Activated T-helper 2 cell treated with anti-CD3 and anti-CD28 coated beads, Interferon-gamma antibody, Interleukin-2, Interleukin-4, amounts not matched to agents 10 μg/mL and 5 μg/mL and 100 μg/mL, durations not matched to agents 14 hours and 24 hours and 36 hours (primary cell): ENCODE measurements around the gene ANO1. TPM values are rescaled to one million over a fixed set of nuclear protein-coding genes. Genes with fewer than 3 reads are reported as not detected.
"Not testable (repeated sequence)": the region's sequence is repeated elsewhere in the genome, so short reads cannot be mapped to it uniquely, and the experiment has no call there.

ENCODE experiments used
- DNase-seq: peaks from one replicate; pipeline ENCODE4 v3.0.0; 2021; ENCODE audit warnings: low spot score
- H3K27ac Mint-ChIP-seq: one replicate; pipeline ENCODE4 v1.8.0; 2021; ENCODE audit warnings: mixed read lengths
- H3K27me3 Mint-ChIP-seq: one replicate; pipeline ENCODE4 v1.8.0; 2021; ENCODE audit warnings: low read depth, mixed read lengths
- H3K36me3 Mint-ChIP-seq: one replicate; pipeline ENCODE4 v1.8.0; 2021; ENCODE audit warnings: low read depth, mixed read lengths
- H3K4me1 Mint-ChIP-seq: one replicate; pipeline ENCODE4 v1.8.0; 2021; ENCODE audit warnings: low read depth, mixed read lengths
- H3K4me3 Mint-ChIP-seq: one replicate; pipeline ENCODE4 v1.8.0; 2021; ENCODE audit warnings: low read depth, mild to moderate bottlenecking, moderate library complexity, mixed read lengths
- H3K9me3 Mint-ChIP-seq: one replicate; pipeline ENCODE4 v1.8.0; 2021; ENCODE audit warnings: mixed read lengths
- intact Hi-C: fragments of 100-400 bp; cut with micrococcal nuclease; formaldehyde crosslinking; loops from one replicate; pipeline ENCODE4 v1.15.1; 2023
- total RNA-seq: library from RNA; stranded (reverse); gene quantifications from 2 replicates; pipeline ENCODE4 v1.2.3, GENCODE V29; 2022

Gene ANO1
- total RNA-seq, 1 donor from 2014 or later = not detected

DNA sequence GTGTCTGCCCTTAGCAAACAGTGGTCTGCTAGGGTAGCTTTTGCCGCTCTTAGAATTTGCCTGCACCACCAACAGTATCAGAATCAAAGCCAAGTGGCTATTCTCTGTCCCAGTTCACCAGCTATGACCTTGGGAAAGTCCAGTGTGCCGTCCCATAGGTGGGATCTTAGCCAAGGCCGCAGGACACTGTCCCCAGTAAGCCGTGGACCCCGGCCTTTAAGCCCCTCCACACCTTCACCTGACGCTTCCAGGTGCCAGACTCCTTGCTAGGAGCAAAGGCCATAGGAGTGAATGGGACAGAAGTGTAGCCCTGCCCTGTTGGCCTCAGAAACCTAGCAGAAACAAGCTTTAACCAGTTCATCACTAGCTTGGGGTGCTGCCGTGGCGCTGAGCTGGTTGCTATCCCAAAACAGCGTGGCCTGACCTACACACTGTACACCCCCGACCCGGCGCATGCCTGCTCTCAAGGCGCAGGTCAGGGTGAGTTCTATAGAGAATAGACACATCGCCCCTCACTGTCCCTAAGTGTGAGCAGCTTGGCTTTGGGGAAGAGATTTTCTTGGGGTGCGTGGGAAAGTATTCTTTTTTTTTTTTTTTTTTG, 129.5 kb downstream of the ANO1 start:
- DNase-seq = no peak
- Mint-ChIP-seq H3K27me3 (no peaks in the 10 kb centered on the region), H3K4me3 (no peak overlapping the region), H3K4me1 (peaks cover 32% of the 10 kb centered on the region), H3K36me3 (peaks cover 63% of the 10 kb centered on the region), H3K9me3 (no peaks in the 10 kb centered on the region), H3K27ac (no peak overlapping the region)
- intact Hi-C loops = loop anchor here (10.0 kb wide), 1 partner anchor 187 kb away; the partner anchor contains the start of gene CTTN

DNA sequence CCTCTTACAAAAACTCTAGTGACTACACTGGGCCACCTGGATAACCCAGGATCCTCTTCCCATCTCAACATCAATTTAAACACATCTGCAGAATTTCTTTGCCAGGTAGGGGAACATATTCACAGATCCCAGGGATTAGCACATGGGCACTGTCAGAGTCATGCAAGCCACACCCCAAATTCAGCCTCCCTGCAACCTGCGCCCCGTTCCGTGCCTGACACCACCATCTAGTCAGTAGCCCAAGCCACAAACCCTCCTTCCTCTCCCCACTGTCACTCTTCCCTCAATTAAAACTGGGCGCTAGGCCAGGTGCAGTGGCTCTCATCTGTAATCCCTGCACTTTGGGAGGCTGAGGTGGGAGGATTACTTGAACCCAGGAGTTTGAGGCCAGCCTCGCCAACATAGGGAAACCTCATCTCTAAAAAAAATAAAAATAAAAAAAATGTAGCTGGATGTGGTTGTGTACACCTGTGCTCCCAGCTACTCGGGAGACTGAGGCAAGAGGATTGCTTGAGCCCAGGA, 131.3 kb downstream of the ANO1 start:
- Mint-ChIP-seq H3K4me1 (peaks cover 27% of the 10 kb centered on the region), H3K27ac (peak overlapping the region; percentile 1), H3K4me3 (no peak overlapping the region), H3K36me3 (peaks cover 56% of the 10 kb centered on the region), H3K27me3 (no peaks in the 10 kb centered on the region), H3K9me3 (no peaks in the 10 kb centered on the region)
- intact Hi-C loops = loop anchor here (10.0 kb wide), 1 partner anchor 185 kb away; the partner anchor contains the start of gene CTTN
- no peak for DNase-seq

DNA sequence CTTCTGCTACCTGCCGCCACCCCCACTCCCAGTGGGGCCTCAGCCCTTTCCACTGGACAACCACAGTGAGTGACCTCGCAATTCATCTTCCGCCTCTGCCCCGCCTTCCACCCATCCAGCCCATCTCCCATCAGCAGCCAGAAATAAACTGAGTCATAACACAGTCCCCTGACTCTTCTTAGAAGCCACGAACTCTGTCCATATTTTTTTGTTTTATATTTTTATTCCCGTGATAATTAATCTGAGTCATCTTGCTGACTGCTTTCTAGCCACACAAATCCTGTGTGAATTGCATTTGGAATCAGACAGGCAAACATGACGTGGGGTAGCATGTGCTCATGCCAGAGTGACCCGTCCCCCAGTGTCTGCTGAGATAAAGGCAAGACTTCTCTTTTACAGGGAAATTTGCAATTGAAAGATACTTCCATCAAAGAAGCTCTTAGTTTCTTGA, 132.0 kb downstream of the ANO1 start:
- intact Hi-C loops = no loop called here
- H3K9me3 Mint-ChIP-seq = no peaks in the 10 kb centered on the region
- H3K36me3 Mint-ChIP-seq = peaks cover 49% of the 10 kb centered on the region
- H3K4me3 Mint-ChIP-seq = no peak overlapping the region
- peaks cover 21% of the 10 kb centered on the region for H3K4me1 Mint-ChIP-seq
- H3K27me3 Mint-ChIP-seq = no peaks in the 10 kb centered on the region
- no peak for DNase-seq
- H3K27ac Mint-ChIP-seq = peak overlapping the region; percentile 76

DNA sequence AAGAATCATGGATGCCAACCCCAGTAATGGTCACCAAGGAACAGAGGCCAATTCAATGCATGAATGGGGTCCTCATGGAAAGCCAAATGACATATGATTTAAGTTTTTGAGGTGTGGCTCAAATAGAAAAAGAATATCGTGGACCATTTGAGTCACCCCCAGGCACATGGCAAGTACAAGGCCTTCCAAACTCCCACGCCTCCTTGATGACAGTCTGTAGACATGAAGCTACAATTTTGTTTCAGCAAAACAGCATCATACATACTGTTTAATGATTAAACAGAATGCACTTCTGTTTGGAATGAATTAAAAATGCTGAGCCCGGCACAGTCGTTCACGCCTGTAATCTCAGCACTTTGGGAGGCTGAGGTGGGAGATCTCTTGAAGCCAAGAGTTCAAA, 132.4 kb downstream of the ANO1 start:
- no peaks in the 10 kb centered on the region for H3K27me3 Mint-ChIP-seq
- peaks cover 16% of the 10 kb centered on the region for H3K4me1 Mint-ChIP-seq
- H3K4me3 Mint-ChIP-seq = no peak overlapping the region
- H3K27ac Mint-ChIP-seq = no peak overlapping the region
- no peaks in the 10 kb centered on the region for H3K9me3 Mint-ChIP-seq
- no peak for DNase-seq
- intact Hi-C loops = no loop called here
- peaks cover 45% of the 10 kb centered on the region for H3K36me3 Mint-ChIP-seq

DNA sequence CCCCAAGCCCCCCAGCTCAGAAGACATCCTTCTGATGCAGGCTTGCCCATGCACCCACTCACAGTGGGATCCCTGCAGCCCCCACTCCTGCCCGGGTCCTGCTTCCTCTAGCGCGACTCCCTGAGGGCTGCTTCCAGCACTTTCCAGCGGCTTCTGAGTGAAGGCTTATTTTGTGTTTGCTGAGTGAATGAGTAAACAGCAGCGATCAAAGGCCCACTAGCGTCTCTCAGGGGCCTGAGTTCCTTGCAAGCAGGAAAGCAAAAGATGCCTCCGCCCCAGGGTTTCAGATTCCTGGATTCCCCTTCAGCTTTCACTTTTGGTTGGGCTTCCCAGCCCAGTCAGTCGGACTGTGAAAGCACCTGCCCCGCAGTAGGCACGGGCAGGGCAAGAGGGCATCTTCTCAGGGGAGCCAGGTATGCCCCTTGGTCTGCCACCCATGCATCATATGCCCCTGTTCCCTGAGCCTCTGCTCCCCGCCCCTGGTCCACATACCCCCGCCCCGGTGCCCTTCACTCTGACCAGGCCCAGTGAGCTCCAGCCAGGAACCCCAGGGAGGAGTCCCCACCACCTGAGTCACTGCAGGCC, 134.2 kb downstream of the ANO1 start:
- H3K9me3 Mint-ChIP-seq = no peaks in the 10 kb centered on the region
- no peaks in the 10 kb centered on the region for H3K27me3 Mint-ChIP-seq
- peaks cover 27% of the 10 kb centered on the region for H3K36me3 Mint-ChIP-seq
- DNase-seq = no peak
- H3K4me1 Mint-ChIP-seq = peaks cover 10% of the 10 kb centered on the region
- intact Hi-C loops = no loop called here
- no peak overlapping the region for H3K27ac Mint-ChIP-seq
- no peak overlapping the region for H3K4me3 Mint-ChIP-seq

DNA sequence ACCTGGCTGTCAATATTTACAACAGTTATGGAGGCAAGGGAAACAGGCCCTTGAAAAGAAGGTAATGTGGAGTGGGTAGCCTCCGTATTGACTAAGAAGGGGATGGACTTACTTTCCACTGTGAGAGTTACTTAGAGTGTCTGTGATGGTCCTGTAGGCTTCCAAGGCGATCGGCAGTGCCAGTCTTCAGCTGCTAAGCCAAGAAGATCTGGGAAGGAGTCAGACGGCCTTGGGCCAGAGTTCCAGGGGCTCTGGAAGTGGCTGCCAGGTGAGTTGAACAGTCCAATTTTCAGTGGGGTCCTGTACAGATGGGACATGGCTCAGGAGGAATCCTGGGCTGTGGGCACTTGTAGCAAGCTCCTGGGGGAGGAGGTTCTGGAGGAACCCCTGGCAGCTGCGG, 139.3 kb downstream of the ANO1 start:
- intact Hi-C loops, H3K9me3 Mint-ChIP-seq, DNase-seq, H3K4me1 Mint-ChIP-seq, H3K36me3 Mint-ChIP-seq, H3K4me3 Mint-ChIP-seq, H3K27ac Mint-ChIP-seq: not testable (repeated sequence)
- H3K27me3 Mint-ChIP-seq = peaks cover 25% of the 10 kb centered on the region

DNA sequence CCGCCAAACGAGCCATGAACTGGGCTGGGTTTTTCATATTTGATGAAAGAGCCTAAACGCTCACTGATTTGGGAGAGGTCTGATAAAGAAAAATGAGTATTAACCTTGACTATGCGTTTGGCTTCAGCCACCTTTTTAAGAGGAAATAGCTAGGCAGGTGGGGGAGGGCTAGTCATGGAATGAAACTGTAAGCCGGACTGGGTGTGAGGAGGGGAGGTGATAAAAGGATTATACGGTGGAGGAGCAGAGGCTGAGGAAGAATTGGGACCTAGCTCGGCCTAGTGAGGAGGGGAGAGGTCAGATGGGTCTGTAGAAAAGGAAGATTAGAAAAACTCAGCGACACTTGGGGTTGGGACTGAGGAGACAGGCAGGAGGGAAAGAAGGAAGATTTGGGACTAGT, 140.0 kb downstream of the ANO1 start:
- H3K9me3 Mint-ChIP-seq, H3K4me3 Mint-ChIP-seq, intact Hi-C loops, H3K4me1 Mint-ChIP-seq, H3K36me3 Mint-ChIP-seq, DNase-seq, H3K27ac Mint-ChIP-seq: not testable (repeated sequence)
- H3K27me3 Mint-ChIP-seq = peaks cover 30% of the 10 kb centered on the region

DNA sequence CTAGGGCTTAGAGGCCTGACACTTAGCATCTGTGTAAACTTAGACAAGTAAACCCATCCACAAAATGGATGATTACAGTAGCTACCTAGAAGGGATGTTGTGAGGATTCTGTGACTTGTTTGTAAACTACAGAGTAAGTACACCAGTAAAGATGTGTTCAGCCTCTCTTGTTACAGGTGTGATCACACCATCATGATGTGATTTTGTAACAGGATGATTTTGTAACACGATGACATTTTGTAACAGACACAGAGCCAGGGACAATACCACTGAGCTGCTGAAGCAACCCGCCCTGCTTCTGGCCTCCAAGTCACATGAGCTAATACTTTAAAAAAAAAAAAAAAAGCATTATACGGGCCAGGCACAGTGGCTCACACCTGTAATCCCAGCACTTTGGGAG, 142.0 kb downstream of the ANO1 start:
- Mint-ChIP-seq H3K27ac (no peak overlapping the region), H3K27me3 (peaks cover 46% of the 10 kb centered on the region), H3K9me3 (no peaks in the 10 kb centered on the region), H3K4me1 (no peaks in the 10 kb centered on the region), H3K4me3 (no peak overlapping the region), H3K36me3 (no peaks in the 10 kb centered on the region)
- intact Hi-C loops = no loop called here
- no peak for DNase-seq

DNA sequence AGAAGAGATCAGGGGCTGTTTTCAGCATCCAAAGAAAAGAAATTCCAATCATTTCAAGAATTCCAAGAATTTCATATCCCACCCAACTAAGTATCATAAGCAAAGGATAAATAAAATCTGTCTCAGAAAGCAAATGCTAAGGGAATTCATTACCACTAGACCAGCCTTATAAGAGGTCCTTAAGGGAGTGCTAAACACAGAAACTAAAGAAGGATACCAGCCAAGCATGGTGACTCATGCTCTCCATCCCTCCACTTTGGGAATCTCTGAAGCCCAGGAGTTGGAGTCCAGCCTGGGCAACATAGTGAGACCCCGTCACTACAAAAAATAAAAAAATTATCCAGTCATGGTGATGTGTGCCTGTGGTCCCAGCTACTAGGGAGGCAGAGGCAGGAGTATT, 142.8 kb downstream of the ANO1 start:
- H3K36me3 Mint-ChIP-seq = no peaks in the 10 kb centered on the region
- H3K27me3 Mint-ChIP-seq = peaks cover 46% of the 10 kb centered on the region
- H3K4me1 Mint-ChIP-seq = no peaks in the 10 kb centered on the region
- no peaks in the 10 kb centered on the region for H3K9me3 Mint-ChIP-seq
- H3K4me3 Mint-ChIP-seq = no peak overlapping the region
- no peak for DNase-seq
- intact Hi-C loops = no loop called here
- H3K27ac Mint-ChIP-seq = no peak overlapping the region

DNA sequence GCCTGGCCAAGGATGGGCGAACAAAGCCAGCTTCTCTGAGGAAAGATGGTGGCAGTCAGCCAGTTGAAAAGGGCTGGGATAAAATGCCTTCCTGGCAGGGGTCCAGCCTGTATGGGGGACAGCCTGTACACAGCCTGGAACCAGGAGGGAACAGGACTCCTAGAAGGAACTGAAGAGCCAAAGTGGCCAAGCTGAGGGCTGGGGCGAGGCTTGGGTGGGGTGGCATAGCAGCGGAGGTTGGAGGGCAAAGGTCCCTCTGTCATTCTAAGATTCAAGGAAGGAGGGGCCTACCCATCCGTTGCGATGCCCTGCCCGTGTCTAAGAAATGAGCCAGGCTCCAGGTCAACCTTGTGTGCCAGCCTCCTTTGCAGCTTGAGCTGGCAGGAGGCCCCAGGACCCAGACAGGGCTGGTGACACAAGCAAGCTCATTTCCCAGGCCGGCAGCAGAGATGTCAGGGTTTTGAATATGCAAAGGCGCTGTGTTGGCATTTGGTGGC, 147.6 kb downstream of the ANO1 start:
- Mint-ChIP-seq H3K4me3 (no peak overlapping the region), H3K4me1 (no peaks in the 10 kb centered on the region), H3K36me3 (no peaks in the 10 kb centered on the region), H3K27ac (no peak overlapping the region), H3K27me3 (peaks cover 28% of the 10 kb centered on the region), H3K9me3 (no peaks in the 10 kb centered on the region)
- intact Hi-C loops = no loop called here
- DNase-seq = no peak

DNA sequence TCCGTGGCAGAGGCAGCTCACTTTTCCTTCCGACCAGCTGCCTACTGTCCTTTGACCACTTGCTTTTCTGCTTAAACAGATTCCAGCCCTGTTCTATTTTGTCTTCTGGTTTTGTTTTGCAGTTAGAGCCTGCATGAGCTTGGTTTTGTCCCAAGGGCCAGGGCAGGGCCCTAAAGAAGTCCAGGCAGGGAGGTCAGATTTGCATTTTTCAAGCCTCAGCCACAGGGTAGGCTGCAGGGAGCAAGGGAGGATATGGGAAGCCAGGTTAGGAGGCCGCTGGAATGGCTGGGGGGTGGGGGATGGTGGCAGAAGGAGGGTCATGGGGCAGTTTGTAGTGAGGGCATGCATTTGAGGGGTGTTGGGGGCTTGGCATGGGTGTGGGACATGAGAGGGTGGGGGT, 148.1 kb downstream of the ANO1 start:
- H3K36me3 Mint-ChIP-seq = no peaks in the 10 kb centered on the region
- H3K4me1 Mint-ChIP-seq = no peaks in the 10 kb centered on the region
- DNase-seq = no peak
- peaks cover 26% of the 10 kb centered on the region for H3K27me3 Mint-ChIP-seq
- no peak overlapping the region for H3K4me3 Mint-ChIP-seq
- no peaks in the 10 kb centered on the region for H3K9me3 Mint-ChIP-seq
- intact Hi-C loops = no loop called here
- no peak overlapping the region for H3K27ac Mint-ChIP-seq

DNA sequence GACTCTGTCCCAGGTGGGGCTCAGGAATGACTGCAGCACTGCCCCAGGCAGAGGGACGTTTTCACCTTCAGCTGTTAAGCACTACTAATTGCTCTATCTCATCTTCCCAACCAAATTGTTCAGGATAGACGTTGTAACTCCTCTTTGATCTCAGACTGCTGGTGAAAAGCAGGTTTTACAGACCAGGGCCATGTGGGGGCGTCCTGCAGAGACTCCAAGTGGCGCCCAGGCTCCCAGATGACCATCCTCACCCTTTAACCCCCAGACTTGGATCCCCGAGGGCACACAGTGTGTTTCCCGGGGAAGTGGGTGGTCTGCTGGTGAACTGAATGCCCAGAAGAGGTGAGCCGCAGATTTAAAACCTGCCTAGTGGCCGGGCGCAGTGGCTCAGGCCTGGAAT, 148.8 kb downstream of the ANO1 start:
- H3K27ac Mint-ChIP-seq = no peak overlapping the region
- no peaks in the 10 kb centered on the region for H3K9me3 Mint-ChIP-seq
- no peaks in the 10 kb centered on the region for H3K4me1 Mint-ChIP-seq
- H3K27me3 Mint-ChIP-seq = peaks cover 26% of the 10 kb centered on the region
- no peaks in the 10 kb centered on the region for H3K36me3 Mint-ChIP-seq
- no peak overlapping the region for H3K4me3 Mint-ChIP-seq
- intact Hi-C loops = no loop called here
- no peak for DNase-seq

DNA sequence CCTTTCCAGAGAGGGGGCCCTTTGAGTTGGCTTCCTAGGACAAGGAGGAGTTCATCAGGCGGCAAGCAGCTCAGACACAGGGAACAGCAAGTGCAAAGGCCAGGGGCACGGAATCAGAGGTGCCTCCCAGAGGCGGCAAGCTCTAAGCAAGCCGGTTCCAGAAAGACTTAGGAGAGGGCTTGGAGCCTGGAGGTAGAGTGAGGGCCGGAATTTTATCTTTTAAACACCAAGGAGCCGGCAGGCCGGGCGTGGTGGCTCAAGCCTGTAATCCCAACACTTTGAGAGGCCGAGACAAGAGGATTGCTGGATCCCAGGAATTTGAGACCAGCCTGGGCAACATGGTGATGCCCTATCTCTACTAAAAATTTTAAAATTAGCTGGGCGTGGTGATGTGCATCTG, 151.6 kb downstream of the ANO1 start:
- no peak overlapping the region for H3K4me3 Mint-ChIP-seq
- H3K27me3 Mint-ChIP-seq = peaks cover 5% of the 10 kb centered on the region

More for the DNA sequence above, 151.6 kb downstream of the ANO1 start:
- Mint-ChIP-seq H3K9me3 (no peaks in the 10 kb centered on the region), H3K36me3 (no peaks in the 10 kb centered on the region), H3K27ac (no peak overlapping the region), H3K4me1 (no peaks in the 10 kb centered on the region)
- no peak for DNase-seq
- intact Hi-C loops = no loop called here
